ENCODE measurements around the gene ITPRIPL1.

ITPRIPL1 gene

GRCh38 chr2:96329874-96330273 is 4.8 kb downstream of the ITPRIPL1 start:
- H3K27me3 ChIP-seq (replicated peaks; ENCODE audit: control insufficient read depth, insufficient read depth, low read length): no peaks in the 10 kb centered on the region
- TF ChIP-seq, protein P1, sequence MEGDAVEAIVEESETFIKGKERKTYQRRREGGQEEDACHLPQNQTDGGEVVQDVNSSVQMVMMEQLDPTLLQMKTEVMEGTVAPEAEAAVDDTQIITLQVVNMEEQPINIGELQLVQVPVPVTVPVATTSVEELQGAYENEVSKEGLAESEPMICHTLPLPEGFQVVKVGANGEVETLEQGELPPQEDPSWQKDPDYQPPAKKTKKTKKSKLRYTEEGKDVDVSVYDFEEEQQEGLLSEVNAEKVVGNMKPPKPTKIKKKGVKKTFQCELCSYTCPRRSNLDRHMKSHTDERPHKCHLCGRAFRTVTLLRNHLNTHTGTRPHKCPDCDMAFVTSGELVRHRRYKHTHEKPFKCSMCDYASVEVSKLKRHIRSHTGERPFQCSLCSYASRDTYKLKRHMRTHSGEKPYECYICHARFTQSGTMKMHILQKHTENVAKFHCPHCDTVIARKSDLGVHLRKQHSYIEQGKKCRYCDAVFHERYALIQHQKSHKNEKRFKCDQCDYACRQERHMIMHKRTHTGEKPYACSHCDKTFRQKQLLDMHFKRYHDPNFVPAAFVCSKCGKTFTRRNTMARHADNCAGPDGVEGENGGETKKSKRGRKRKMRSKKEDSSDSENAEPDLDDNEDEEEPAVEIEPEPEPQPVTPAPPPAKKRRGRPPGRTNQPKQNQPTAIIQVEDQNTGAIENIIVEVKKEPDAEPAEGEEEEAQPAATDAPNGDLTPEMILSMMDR (IDR thresholded peaks at IDR 0.05; ENCODE audit: insufficient read depth, low read length, poor library complexity, severe bottlenecking): no peak
- peaks cover 2% of the 10 kb centered on the region for H3K36me3 ChIP-seq (ENCODE audit: control insufficient read depth, insufficient read depth, low read length)
- no peak overlapping the region for H3K4me3 ChIP-seq (replicated peaks; ENCODE audit: low read depth, low read length)
- no peak for DNase-seq (ENCODE audit: extremely low read depth, insufficient read length)

GRCh38 chr2:96330407-96330806 is 5.3 kb downstream of the ITPRIPL1 start:
- DNase-seq (ENCODE audit: extremely low read depth, insufficient read length): no peak
- Histone ChIP-seq H3K4me3 (replicated peaks; ENCODE audit: low read depth, low read length) (no peak overlapping the region), H3K27me3 (replicated peaks; ENCODE audit: control insufficient read depth, insufficient read depth, low read length) (no peaks in the 10 kb centered on the region), H3K36me3 (ENCODE audit: control insufficient read depth, insufficient read depth, low read length) (peaks cover 2% of the 10 kb centered on the region)
- TF ChIP-seq, protein P1 (IDR thresholded peaks at IDR 0.05; ENCODE audit: insufficient read depth, low read length, poor library complexity, severe bottlenecking): no peak

DNA sequence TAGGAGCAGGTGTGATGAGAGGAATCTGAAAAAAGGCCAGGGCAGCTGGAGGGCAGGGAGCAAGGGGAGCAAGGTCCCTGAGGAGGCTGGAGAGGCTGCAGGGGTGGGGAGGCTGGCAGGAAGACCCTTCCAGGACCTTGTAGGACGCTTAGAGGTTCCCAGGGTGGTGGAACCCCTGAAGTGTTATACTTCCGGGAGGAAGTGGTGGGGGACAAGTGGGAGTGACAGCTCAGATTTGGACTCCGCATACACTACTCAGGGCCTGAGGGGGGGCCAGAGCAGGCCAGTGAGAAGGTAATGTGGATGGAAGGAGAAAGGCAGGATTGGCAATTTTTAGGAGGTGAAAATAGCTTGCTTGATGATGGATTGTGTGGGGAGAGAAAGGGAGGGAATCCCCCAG is 8.6 kb downstream of the ITPRIPL1 start:
- no peaks in the 10 kb centered on the region for H3K27me3 ChIP-seq (replicated peaks; ENCODE audit: control insufficient read depth, insufficient read depth, low read length)
- H3K4me3 ChIP-seq (replicated peaks; ENCODE audit: low read depth, low read length): no peak overlapping the region
- H3K36me3 ChIP-seq (ENCODE audit: control insufficient read depth, insufficient read depth, low read length): no peaks in the 10 kb centered on the region; the same call in 1 of the 2 replicates
- DNase-seq (ENCODE audit: extremely low read depth, insufficient read length): no peak
- TF ChIP-seq, protein P1 (IDR thresholded peaks at IDR 0.05; ENCODE audit: insufficient read depth, low read length, poor library complexity, severe bottlenecking): no peak

- TF ChIP-seq, protein P1 (IDR thresholded peaks at IDR 0.05; ENCODE audit: insufficient read depth, low read length, poor library complexity, severe bottlenecking): no peak
- no peaks in the 10 kb centered on the region for H3K36me3 ChIP-seq (ENCODE audit: control insufficient read depth, insufficient read depth, low read length)
- H3K27me3 ChIP-seq (replicated peaks; ENCODE audit: control insufficient read depth, insufficient read depth, low read length): no peaks in the 10 kb centered on the region
- DNase-seq (ENCODE audit: extremely low read depth, insufficient read length): no peak
- H3K4me3 ChIP-seq (replicated peaks; ENCODE audit: low read depth, low read length): peak overlapping the region; percentile 84
Measured at GRCh38 chr2:96336104-96336775, 11.1 kb downstream of the ITPRIPL1 start.

DNA sequence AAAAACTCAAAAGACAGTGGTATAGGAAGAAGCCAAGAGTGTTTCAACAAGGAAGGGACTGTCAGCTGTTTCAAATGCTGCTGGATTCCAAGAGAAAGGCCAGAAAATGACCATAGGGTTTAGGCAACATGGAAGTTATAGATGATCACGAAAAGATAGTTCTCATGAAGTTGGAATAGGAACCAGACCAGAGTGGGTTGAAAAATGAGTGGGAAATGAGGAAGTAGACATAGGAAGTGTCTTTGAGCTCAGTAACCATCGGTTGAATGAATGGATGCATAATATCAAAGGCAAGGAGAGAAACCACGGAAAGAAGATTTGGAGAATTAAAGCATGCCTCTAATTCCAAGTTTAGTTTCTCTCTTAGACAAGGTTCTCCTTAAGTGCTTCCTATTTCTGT is 11.8 kb downstream of the ITPRIPL1 start:
- TF ChIP-seq, protein P1 (IDR thresholded peaks at IDR 0.05; ENCODE audit: insufficient read depth, low read length, poor library complexity, severe bottlenecking): no peak
- peak overlapping the region; percentile 84 for H3K4me3 ChIP-seq (replicated peaks; ENCODE audit: low read depth, low read length)

More for the DNA sequence above, 11.8 kb downstream of the ITPRIPL1 start:
- Histone ChIP-seq H3K27me3 (replicated peaks; ENCODE audit: control insufficient read depth, insufficient read depth, low read length) (no peaks in the 10 kb centered on the region), H3K36me3 (ENCODE audit: control insufficient read depth, insufficient read depth, low read length) (no peaks in the 10 kb centered on the region)
- DNase-seq (ENCODE audit: extremely low read depth, insufficient read length): no peak

Data from GM06990 (cell line).